HepG2 (cell line): Measurements from ENCODE around the gene CCDC170. TPM values are rescaled to one million over a fixed set of nuclear protein-coding genes. Genes with fewer than 3 reads are reported as not detected.

Source experiments
- ASH2L ChIP-seq: fragments of 300-600, 200-600 bp; sonication (generic); IDR thresholded peaks from 2 replicates; pipeline ENCODE4 v1.7.0; 2017; ENCODE audit warnings: low read depth, mild to moderate bottlenecking, moderate library complexity, mixed read lengths, low read length; ENCODE audit not compliant: insufficient read length
- BORCS8-MEF2B ChIP-seq: sonication (generic); formaldehyde crosslinking; IDR thresholded peaks from 2 replicates; pipeline ENCODE4 v1.8.0; 2022; ENCODE audit warnings: mild to moderate bottlenecking, missing genetic modification reagents
- CBFB ChIP-seq: sonication (generic); formaldehyde crosslinking; IDR thresholded peaks from 2 replicates; pipeline ENCODE4 v1.4.0; 2020; ENCODE audit warnings: missing genetic modification reagents
- CBX5 ChIP-seq: sonication (generic); formaldehyde crosslinking; IDR thresholded peaks from 2 replicates; pipeline ENCODE4 v1.4.0; 2020; ENCODE audit warnings: missing genetic modification reagents, borderline replicate concordance
- DR1 ChIP-seq: sonication (generic); formaldehyde crosslinking; IDR thresholded peaks from 2 replicates; pipeline ENCODE4 v1.8.0; 2021; ENCODE audit warnings: mild to moderate bottlenecking, missing genetic modification reagents, inconsistent platforms
- ELF4 ChIP-seq: sonication (generic); formaldehyde crosslinking; IDR thresholded peaks from 2 replicates; pipeline ENCODE4 v1.5.0; 2020; ENCODE audit warnings: missing genetic modification reagents, mild to moderate bottlenecking, moderate library complexity, borderline replicate concordance
- ETV5 ChIP-seq: IDR thresholded peaks from 2 replicates; pipeline ENCODE4 v1.6.1; 2018; ENCODE audit warnings: missing biosample characterization, missing genetic modification reagents, inconsistent platforms, borderline replicate concordance
- FOXC1 ChIP-seq: sonication (generic); formaldehyde crosslinking; IDR thresholded peaks from 2 replicates; pipeline ENCODE4 v1.8.0; 2022; ENCODE audit warnings: mild to moderate bottlenecking, missing genetic modification reagents, borderline replicate concordance
- FOXK1 ChIP-seq: sonication (generic); formaldehyde crosslinking; IDR thresholded peaks from 2 replicates; pipeline ENCODE4 v1.4.0; 2020; ENCODE audit warnings: low read depth, missing genetic modification reagents, borderline replicate concordance
- HNRNPK ChIP-seq: fragments of 200-400 bp; formaldehyde crosslinking; IDR thresholded peaks from 2 replicates; pipeline ENCODE4 v1.6.1; 2018; ENCODE audit warnings: low read length, low read depth, moderate library complexity, mild to moderate bottlenecking; ENCODE audit not compliant: poor library complexity, severe bottlenecking
- KDM4B ChIP-seq: sonication (generic); formaldehyde crosslinking; IDR thresholded peaks from 2 replicates; pipeline ENCODE4 v1.4.0; 2020; ENCODE audit warnings: missing genetic modification reagents
- MYPOP ChIP-seq: sonication (generic); formaldehyde crosslinking; IDR thresholded peaks from 2 replicates; pipeline ENCODE4 v1.8.1; 2023; ENCODE audit warnings: mild to moderate bottlenecking, moderate library complexity, missing genetic modification reagents
- PHF20 ChIP-seq: sonication (generic); formaldehyde crosslinking; IDR thresholded peaks from 2 replicates; pipeline ENCODE4 v1.5.0; 2020; ENCODE audit warnings: mild to moderate bottlenecking, missing genetic modification reagents
- PHF21A ChIP-seq: sonication (generic); formaldehyde crosslinking; IDR thresholded peaks from 2 replicates; pipeline ENCODE4 v1.5.0; 2020; ENCODE audit warnings: mild to moderate bottlenecking, missing genetic modification reagents
- PLRG1 ChIP-seq: fragments of 450-650 bp; conservative IDR thresholded peaks from 2 replicates; pipeline ENCODE4 v1.6.1; 2016
- PRDM15 ChIP-seq: sonication (generic); formaldehyde crosslinking; IDR thresholded peaks from 2 replicates; pipeline ENCODE4 v1.4.0; 2020; ENCODE audit warnings: missing genetic modification reagents
- ZBTB1 ChIP-seq: sonication (generic); formaldehyde crosslinking; IDR thresholded peaks from 2 replicates; pipeline ENCODE4 v1.4.0; 2020; ENCODE audit warnings: missing genetic modification reagents, borderline replicate concordance
- ZFY ChIP-seq: sonication (generic); formaldehyde crosslinking; IDR thresholded peaks from 2 replicates; pipeline ENCODE4 v1.4.0; 2020; ENCODE audit warnings: missing genetic modification reagents
- ZFYVE20 ChIP-seq: sonication (generic); formaldehyde crosslinking; IDR thresholded peaks from 2 replicates; pipeline ENCODE4 v1.8.0; 2023; ENCODE audit warnings: low read depth, mild to moderate bottlenecking, moderate library complexity, missing genetic modification reagents, borderline replicate concordance
- ZNF430 ChIP-seq: sonication (generic); formaldehyde crosslinking; IDR thresholded peaks from 2 replicates; pipeline ENCODE4 v1.9.0; 2021; ENCODE audit warnings: mild to moderate bottlenecking, missing genetic modification reagents
- ZNF713 ChIP-seq: sonication (generic); formaldehyde crosslinking; IDR thresholded peaks from 2 replicates; pipeline ENCODE4 v1.4.0; 2020; ENCODE audit warnings: mild to moderate bottlenecking, missing genetic modification reagents
- ZNF766 ChIP-seq: sonication (generic); formaldehyde crosslinking; IDR thresholded peaks from 2 replicates; pipeline ENCODE4 v1.5.0; 2020; ENCODE audit warnings: missing genetic modification reagents, borderline replicate concordance
- ZNF773 ChIP-seq: sonication (generic); formaldehyde crosslinking; IDR thresholded peaks from 2 replicates; pipeline ENCODE4 v1.4.0; 2020; ENCODE audit warnings: missing genetic modification reagents, borderline replicate concordance
- polyA plus RNA-seq, 8 experiments: library from polyadenylated mRNA; depleted of rRNA in 3 of 8; stranded (reverse) in 7 of 8; unstranded in 1 of 8; fragments of >200 nt; fragmentation: Illumina TruSeq in 4 of 8; extraction: Trizol in 4 of 8; gene quantifications; 2 replicates each; pipeline versions ENCODE4 v1.2.1 to v1.2.3, GENCODE V29; 2011 to 2016; ENCODE audit warnings: low read depth in 4 of 8, missing spikeins in 1 of 8, mixed read lengths in 1 of 8; ENCODE audit not compliant: insufficient read depth in 1 of 8
- total RNA-seq, 5 experiments: library from RNA; depleted of rRNA; stranded (reverse); fragments of >200 nt; fragmentation: Illumina TruSeq; extraction: Trizol; gene quantifications; 2 replicates each; pipeline ENCODE4 v1.2.3, GENCODE V29; 2016; ENCODE audit warnings: low read depth in 1 of 5
- TF ChIP-seq, protein P1 (sequence below): sonication (generic); formaldehyde crosslinking; IDR thresholded peaks from 2 replicates; pipeline ENCODE4 v1.8.1; 2023; ENCODE audit warnings: mild to moderate bottlenecking, missing genetic modification reagents

The CCDC170 gene
- total and polyA plus RNA-seq, 2 of the 13 experiments (the other 11 are each of a cell fraction or from before 2014, with no cell fraction given): 0.90 to 5.1 TPM

GRCh38 chr6:151494235-151494935 is 568 bp downstream of the CCDC170 start (continued):
- TF ChIP-seq BORCS8-MEF2B (CRISPR knock-in tag) (peak; percentile 83; the same call in 1 of the 2 replicates), FOXK1 (CRISPR knock-in tag) (no peak), ZNF773 (CRISPR knock-in tag) (no peak), ZNF713 (CRISPR knock-in tag) (no peak), ASH2L (peak; percentile 2), ZFY (CRISPR knock-in tag) (no peak), ETV5 (CRISPR knock-in tag) (no peak), ZFYVE20 (CRISPR knock-in tag) (no peak), PLRG1 (no peak), PRDM15 (CRISPR knock-in tag) (peak; percentile 42; the same call in 1 of the 2 replicates), CBX5 (no peak), ZNF766 (CRISPR knock-in tag) (no peak), ZNF430 (CRISPR knock-in tag) (peak; percentile 57; the same call in 1 of the 2 replicates), ZBTB1 (CRISPR knock-in tag) (no peak), PHF21A (CRISPR knock-in tag) (no peak; the same call in 1 of the 2 replicates), HNRNPK (no peak), CBFB (CRISPR knock-in tag) (no peak), DR1 (CRISPR knock-in tag) (no peak; the same call in 1 of the 2 replicates), FOXC1 (CRISPR knock-in tag) (peak; percentile 59; the same call in 1 of the 2 replicates), PHF20 (CRISPR knock-in tag) (no peak), KDM4B (CRISPR knock-in tag) (no peak), MYPOP (CRISPR knock-in tag) (peak; percentile 11; the same call in 1 of the 2 replicates), ELF4 (CRISPR knock-in tag) (no peak)
- TF ChIP-seq, protein P1, sequence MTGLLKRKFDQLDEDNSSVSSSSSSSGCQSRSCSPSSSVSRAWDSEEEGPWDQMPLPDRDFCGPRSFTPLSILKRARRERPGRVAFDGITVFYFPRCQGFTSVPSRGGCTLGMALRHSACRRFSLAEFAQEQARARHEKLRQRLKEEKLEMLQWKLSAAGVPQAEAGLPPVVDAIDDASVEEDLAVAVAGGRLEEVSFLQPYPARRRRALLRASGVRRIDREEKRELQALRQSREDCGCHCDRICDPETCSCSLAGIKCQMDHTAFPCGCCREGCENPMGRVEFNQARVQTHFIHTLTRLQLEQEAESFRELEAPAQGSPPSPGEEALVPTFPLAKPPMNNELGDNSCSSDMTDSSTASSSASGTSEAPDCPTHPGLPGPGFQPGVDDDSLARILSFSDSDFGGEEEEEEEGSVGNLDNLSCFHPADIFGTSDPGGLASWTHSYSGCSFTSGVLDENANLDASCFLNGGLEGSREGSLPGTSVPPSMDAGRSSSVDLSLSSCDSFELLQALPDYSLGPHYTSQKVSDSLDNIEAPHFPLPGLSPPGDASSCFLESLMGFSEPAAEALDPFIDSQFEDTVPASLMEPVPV (CRISPR knock-in tag): no peak; the same call in 1 of the 2 replicates
